Choroid plexus epithelial cell (primary cell): ENCODE data around the gene KIRREL2.
"Not testable (repeated sequence)": the region's sequence is repeated elsewhere in the genome, so short reads cannot be mapped to it uniquely, and the experiment has no call there.

Experiments used
- DNase-seq: peaks from one replicate; pipeline ENCODE4 v3.0.0-alpha.2; 2010; ENCODE audit warnings: low read depth
- H3K4me3 ChIP-seq: 2 replicates; pipeline ENCODE4 v1.5.1; 2011; ENCODE audit warnings: low read depth, mild to moderate bottlenecking, control low read depth, low read length, moderate library complexity
- CTCF ChIP-seq: conservative IDR thresholded peaks from 2 replicates; pipeline ENCODE4 v1.5.1; 2011; ENCODE audit warnings: low read depth, mild to moderate bottlenecking, control low read depth, inconsistent platforms, low read length, moderate library complexity

Gene KIRREL2

GRCh38 chr19:35883882-35884281, 27.2 kb downstream of the KIRREL2 start:
- no peak for TF ChIP-seq CTCF
- DNase-seq = no peak
- no peak overlapping the region for H3K4me3 ChIP-seq

GRCh38 chr19:35885225-35885738, 28.6 kb downstream of the KIRREL2 start:
- no peak for TF ChIP-seq CTCF
- no peak overlapping the region for H3K4me3 ChIP-seq
- no peak for DNase-seq

GRCh38 chr19:35885904-35886303, 29.2 kb downstream of the KIRREL2 start:
- TF ChIP-seq CTCF = no peak
- no peak for DNase-seq
- H3K4me3 ChIP-seq = no peak overlapping the region

GRCh38 chr19:35887197-35887596, 30.5 kb downstream of the KIRREL2 start:
- no peak for TF ChIP-seq CTCF
- no peak for DNase-seq
- no peak overlapping the region for H3K4me3 ChIP-seq

GRCh38 chr19:35888398-35888797, 31.7 kb downstream of the KIRREL2 start:
- no peak for DNase-seq
- no peak for TF ChIP-seq CTCF
- H3K4me3 ChIP-seq = no peak overlapping the region

GRCh38 chr19:35889370-35890112, 32.8 kb downstream of the KIRREL2 start:
- DNase-seq = no peak
- H3K4me3 ChIP-seq = no peak overlapping the region
- no peak for TF ChIP-seq CTCF

- no peak overlapping the region for H3K4me3 ChIP-seq
- TF ChIP-seq CTCF = no peak
- DNase-seq = no peak
Observed at GRCh38 chr19:35890113-35890650, 33.5 kb downstream of the KIRREL2 start.

- DNase-seq, H3K4me3 ChIP-seq: not testable (repeated sequence)
Observed at GRCh38 chr19:35891819-35892218, 35.1 kb downstream of the KIRREL2 start.
